GM23338 (cell line): ENCODE results near the gene SYNCRIP. TPM values are rescaled to one million over a fixed set of nuclear protein-coding genes. Genes with fewer than 3 reads are reported as not detected.

Experiments used
- ATAC-seq: fragments of 200-7000 bp; cut with Tn5 transposase; 3 replicates; pipeline ENCODE4 v1.9.1; 2020
- DNase-seq: peaks from one replicate; pipeline ENCODE4 v3.0.0-alpha.2; 2015; ENCODE audit warnings: low spot score
- H2AFZ ChIP-seq: fragments of 200-600 bp; sonication (generic); 2 replicates; pipeline ENCODE4 v1.8.0; 2016; ENCODE audit warnings: antibody characterized with exemption, mild to moderate bottlenecking, moderate library complexity
- H3F3A ChIP-seq: fragments of 200-600 bp; sonication (generic); replicated peaks from 2 replicates; pipeline ENCODE4 v1.8.0; 2017; ENCODE audit warnings: antibody characterized with exemption, mixed run types, low read depth
- H3K27ac ChIP-seq: fragments of 200-600 bp; sonication (generic); 2 replicates; pipeline ENCODE4 v1.6.1; 2016; ENCODE audit warnings: low read depth
- H3K27me3 ChIP-seq: fragments of 200-600 bp; sonication (generic); 2 replicates; pipeline ENCODE4 v1.8.0; 2016; ENCODE audit warnings: mild to moderate bottlenecking, mixed run types, moderate library complexity; ENCODE audit not compliant: insufficient read depth
- H3K36me3 ChIP-seq: fragments of 200-600 bp; sonication (generic); 2 replicates; pipeline ENCODE4 v1.8.0; 2016; ENCODE audit warnings: mild to moderate bottlenecking; ENCODE audit not compliant: insufficient read depth
- H3K4me1 ChIP-seq: fragments of 200-600 bp; sonication (generic); 2 replicates; pipeline ENCODE4 v1.8.0; 2016; ENCODE audit warnings: mild to moderate bottlenecking, moderate library complexity; ENCODE audit not compliant: insufficient read depth
- H3K4me2 ChIP-seq: fragments of 200-600 bp; sonication (generic); 2 replicates; pipeline ENCODE4 v1.7.1; 2017; ENCODE audit warnings: mixed run types
- H3K4me3 ChIP-seq: fragments of 200-600 bp; sonication (generic); 2 replicates; pipeline ENCODE4 v1.6.1; 2016; ENCODE audit warnings: mixed run types
- H3K79me2 ChIP-seq: fragments of 200-600 bp; sonication (generic); replicated peaks from 2 replicates; pipeline ENCODE4 v1.8.0; 2017; ENCODE audit warnings: mild to moderate bottlenecking; ENCODE audit not compliant: insufficient read depth
- H3K9me2 ChIP-seq: fragments of 200-600 bp; sonication (generic); 2 replicates; pipeline ENCODE4 v1.8.0; 2017; ENCODE audit not compliant: insufficient read depth
- H4K20me1 ChIP-seq: fragments of 200-600 bp; sonication (generic); replicated peaks from 2 replicates; pipeline ENCODE4 v1.8.0; 2017; ENCODE audit warnings: mild to moderate bottlenecking; ENCODE audit not compliant: insufficient read depth
- H3K27ac Mint-ChIP-seq: 2 replicates; pipeline ENCODE4 v1.8.0; 2020; ENCODE audit warnings: inconsistent platforms, mild to moderate bottlenecking, moderate library complexity, mixed read lengths
- H3K27me3 Mint-ChIP-seq: 3 replicates; pipeline ENCODE4 v1.8.0; 2022; ENCODE audit warnings: low read depth, mild to moderate bottlenecking, moderate library complexity, mixed read lengths, inconsistent platforms; ENCODE audit not compliant: insufficient read depth, poor library complexity
- H3K36me3 Mint-ChIP-seq: 3 replicates; pipeline ENCODE4 v1.8.0; 2021; ENCODE audit warnings: low read depth, mild to moderate bottlenecking, inconsistent platforms, moderate library complexity, mixed read lengths
- H3K4me1 Mint-ChIP-seq: 3 replicates; pipeline ENCODE4 v1.8.0; 2020; ENCODE audit warnings: mild to moderate bottlenecking, inconsistent platforms, mixed read lengths
- H3K4me3 Mint-ChIP-seq: 3 replicates; pipeline ENCODE4 v1.8.0; 2021; ENCODE audit warnings: moderate library complexity, mild to moderate bottlenecking, inconsistent platforms, mixed read lengths
- H3K9me3 Mint-ChIP-seq: 3 replicates; pipeline ENCODE4 v1.8.0; 2020; ENCODE audit warnings: moderate library complexity, mild to moderate bottlenecking, inconsistent platforms, mixed read lengths
- CTCF ChIP-seq, 2 experiments: fragments of 200-600 bp in 1 of 2; sonication (generic) in 1 of 2; conservative IDR thresholded peaks; 2 replicates each; pipeline versions ENCODE4 v1.5.1 to v1.6.1; 2016 to 2017; ENCODE audit warnings: antibody characterized with exemption in 2 of 2, low read depth in 2 of 2, mild to moderate bottlenecking in 2 of 2, moderate library complexity in 1 of 2
- ETS1 ChIP-seq: IDR thresholded peaks from 2 replicates; pipeline ENCODE4 v1.6.1; 2016; ENCODE audit warnings: antibody characterized with exemption
- EZH2 ChIP-seq: fragments of 200-600 bp; sonication (generic); IDR thresholded peaks from one replicate; pipeline ENCODE4 v1.8.0; 2017; ENCODE audit warnings: antibody characterized with exemption, mild to moderate bottlenecking, low read depth; ENCODE audit not compliant: unreplicated experiment
- EZH2phosphoT487 ChIP-seq: fragments of 200-600 bp; sonication (generic); IDR thresholded peaks from one replicate; pipeline ENCODE4 v1.8.1; 2018; ENCODE audit warnings: antibody characterized with exemption; ENCODE audit not compliant: unreplicated experiment
- JUNB ChIP-seq: IDR thresholded peaks from one replicate; pipeline ENCODE4 v1.6.1; 2016; ENCODE audit warnings: antibody characterized with exemption; ENCODE audit not compliant: unreplicated experiment
- NANOG ChIP-seq: IDR thresholded peaks from 2 replicates; pipeline ENCODE4 v1.6.1; 2016; ENCODE audit warnings: antibody characterized with exemption, borderline replicate concordance
- POLR2AphosphoS5 ChIP-seq: IDR thresholded peaks from 2 replicates; pipeline ENCODE4 v1.6.1; 2016; ENCODE audit warnings: antibody characterized with exemption, low read depth
- STAT1 ChIP-seq: IDR thresholded peaks from one replicate; pipeline ENCODE4 v1.6.1; 2016; ENCODE audit warnings: antibody characterized with exemption; ENCODE audit not compliant: unreplicated experiment
- ZNF331 ChIP-seq: fragments of 250-450 bp; sonication (Bioruptor Pico); IDR thresholded peaks from 2 replicates; pipeline ENCODE4 v1.5.0; 2020; ENCODE audit warnings: low read depth, mild to moderate bottlenecking, moderate library complexity
- polyA plus RNA-seq: library from polyadenylated mRNA; unstranded; fragments of >200 nt; fragmentation: Nextera tagmentation; extraction: Ambion mirVana; gene quantifications from 2 replicates; pipeline ENCODE4 v1.2.1, GENCODE V29; 2016
- total RNA-seq: library from RNA; depleted of rRNA; stranded (reverse); fragments of >200 nt; shearing (Covaris generic); gene quantifications from 2 replicates; pipeline ENCODE4 v1.2.3, GENCODE V29; 2014
- TF ChIP-seq, protein P1 (sequence below): fragments of 250-450 bp; sonication (Bioruptor Pico); IDR thresholded peaks from 2 replicates; pipeline ENCODE4 v1.5.0; 2020; ENCODE audit warnings: mild to moderate bottlenecking, moderate library complexity

The SYNCRIP gene
- total and polyA plus RNA-seq, 2 experiments from 2014 or later: 163 to 164 TPM

- Histone ChIP-seq H3K9me2 (no peaks in the 10 kb centered on the region), H3K27me3 (no peaks in the 10 kb centered on the region), H3F3A (no peaks in the 10 kb centered on the region), H2AFZ (no peak overlapping the region), H3K4me3 (no peak overlapping the region), H3K4me2 (no peak overlapping the region), H3K4me1 (no peaks in the 10 kb centered on the region), H3K27ac (no peak overlapping the region), H3K79me2 (peaks cover 9% of the 10 kb centered on the region), H4K20me1 (no peaks in the 10 kb centered on the region), H3K36me3 (0 out of 2 replicates have a peak, but pooled peaks cover 7% of the 10 kb centered on the region)
- peaks cover 9% of the 10 kb centered on the region; the same call in 2 of the 3 replicates for H3K9me3 Mint-ChIP-seq
- H3K36me3 Mint-ChIP-seq: peaks cover 10% of the 10 kb centered on the region
- H3K27me3 Mint-ChIP-seq: no peaks in the 10 kb centered on the region
- no peak overlapping the region for H3K27ac Mint-ChIP-seq
- no peak overlapping the region for H3K4me3 Mint-ChIP-seq
- TF ChIP-seq JUNB (no peak), EZH2phosphoT487 (no peak), POLR2AphosphoS5 (no peak)
- TF ChIP-seq, protein P1, sequence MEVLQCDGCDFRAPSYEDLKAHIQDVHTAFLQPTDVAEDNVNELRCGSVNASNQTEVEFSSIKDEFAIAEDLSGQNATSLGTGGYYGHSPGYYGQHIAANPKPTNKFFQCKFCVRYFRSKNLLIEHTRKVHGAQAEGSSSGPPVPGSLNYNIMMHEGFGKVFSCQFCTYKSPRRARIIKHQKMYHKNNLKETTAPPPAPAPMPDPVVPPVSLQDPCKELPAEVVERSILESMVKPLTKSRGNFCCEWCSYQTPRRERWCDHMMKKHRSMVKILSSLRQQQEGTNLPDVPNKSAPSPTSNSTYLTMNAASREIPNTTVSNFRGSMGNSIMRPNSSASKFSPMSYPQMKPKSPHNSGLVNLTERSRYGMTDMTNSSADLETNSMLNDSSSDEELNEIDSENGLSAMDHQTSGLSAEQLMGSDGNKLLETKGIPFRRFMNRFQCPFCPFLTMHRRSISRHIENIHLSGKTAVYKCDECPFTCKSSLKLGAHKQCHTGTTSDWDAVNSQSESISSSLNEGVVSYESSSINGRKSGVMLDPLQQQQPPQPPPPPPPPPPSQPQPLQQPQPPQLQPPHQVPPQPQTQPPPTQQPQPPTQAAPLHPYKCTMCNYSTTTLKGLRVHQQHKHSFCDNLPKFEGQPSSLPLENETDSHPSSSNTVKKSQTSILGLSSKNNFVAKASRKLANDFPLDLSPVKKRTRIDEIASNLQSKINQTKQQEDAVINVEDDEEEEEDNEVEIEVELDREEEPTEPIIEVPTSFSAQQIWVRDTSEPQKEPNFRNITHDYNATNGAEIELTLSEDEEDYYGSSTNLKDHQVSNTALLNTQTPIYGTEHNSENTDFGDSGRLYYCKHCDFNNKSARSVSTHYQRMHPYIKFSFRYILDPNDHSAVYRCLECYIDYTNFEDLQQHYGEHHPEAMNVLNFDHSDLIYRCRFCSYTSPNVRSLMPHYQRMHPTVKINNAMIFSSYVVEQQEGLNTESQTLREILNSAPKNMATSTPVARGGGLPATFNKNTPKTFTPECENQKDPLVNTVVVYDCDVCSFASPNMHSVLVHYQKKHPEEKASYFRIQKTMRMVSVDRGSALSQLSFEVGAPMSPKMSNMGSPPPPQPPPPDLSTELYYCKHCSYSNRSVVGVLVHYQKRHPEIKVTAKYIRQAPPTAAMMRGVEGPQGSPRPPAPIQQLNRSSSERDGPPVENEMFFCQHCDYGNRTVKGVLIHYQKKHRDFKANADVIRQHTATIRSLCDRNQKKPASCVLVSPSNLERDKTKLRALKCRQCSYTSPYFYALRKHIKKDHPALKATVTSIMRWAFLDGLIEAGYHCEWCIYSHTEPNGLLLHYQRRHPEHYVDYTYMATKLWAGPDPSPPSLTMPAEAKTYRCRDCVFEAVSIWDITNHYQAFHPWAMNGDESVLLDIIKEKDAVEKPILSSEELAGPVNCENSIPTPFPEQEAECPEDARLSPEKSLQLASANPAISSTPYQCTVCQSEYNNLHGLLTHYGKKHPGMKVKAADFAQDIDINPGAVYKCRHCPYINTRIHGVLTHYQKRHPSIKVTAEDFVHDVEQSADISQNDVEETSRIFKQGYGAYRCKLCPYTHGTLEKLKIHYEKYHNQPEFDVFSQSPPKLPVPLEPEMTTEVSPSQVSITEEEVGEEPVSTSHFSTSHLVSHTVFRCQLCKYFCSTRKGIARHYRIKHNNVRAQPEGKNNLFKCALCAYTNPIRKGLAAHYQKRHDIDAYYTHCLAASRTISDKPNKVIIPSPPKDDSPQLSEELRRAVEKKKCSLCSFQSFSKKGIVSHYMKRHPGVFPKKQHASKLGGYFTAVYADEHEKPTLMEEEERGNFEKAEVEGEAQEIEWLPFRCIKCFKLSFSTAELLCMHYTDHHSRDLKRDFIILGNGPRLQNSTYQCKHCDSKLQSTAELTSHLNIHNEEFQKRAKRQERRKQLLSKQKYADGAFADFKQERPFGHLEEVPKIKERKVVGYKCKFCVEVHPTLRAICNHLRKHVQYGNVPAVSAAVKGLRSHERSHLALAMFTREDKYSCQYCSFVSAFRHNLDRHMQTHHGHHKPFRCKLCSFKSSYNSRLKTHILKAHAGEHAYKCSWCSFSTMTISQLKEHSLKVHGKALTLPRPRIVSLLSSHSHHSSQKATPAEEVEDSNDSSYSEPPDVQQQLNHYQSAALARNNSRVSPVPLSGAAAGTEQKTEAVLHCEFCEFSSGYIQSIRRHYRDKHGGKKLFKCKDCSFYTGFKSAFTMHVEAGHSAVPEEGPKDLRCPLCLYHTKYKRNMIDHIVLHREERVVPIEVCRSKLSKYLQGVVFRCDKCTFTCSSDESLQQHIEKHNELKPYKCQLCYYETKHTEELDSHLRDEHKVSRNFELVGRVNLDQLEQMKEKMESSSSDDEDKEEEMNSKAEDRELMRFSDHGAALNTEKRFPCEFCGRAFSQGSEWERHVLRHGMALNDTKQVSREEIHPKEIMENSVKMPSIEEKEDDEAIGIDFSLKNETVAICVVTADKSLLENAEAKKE: no peak
- DNase-seq: no peak
- ATAC-seq: no peak
- H3K4me1 Mint-ChIP-seq: no peaks in the 10 kb centered on the region
Observed at GRCh38 chr6:85685713-85686112, 43.0 kb upstream of the SYNCRIP start.

GRCh38 chr6:85684809-85685171, 42.1 kb upstream of the SYNCRIP start:
- DNase-seq (no peak), ATAC-seq (no peak)
- Mint-ChIP-seq H3K9me3 (peaks cover 9% of the 10 kb centered on the region; the same call in 2 of the 3 replicates), H3K4me3 (no peak overlapping the region), H3K27ac (no peak overlapping the region), H3K36me3 (peaks cover 10% of the 10 kb centered on the region), H3K4me1 (peaks cover 6% of the 10 kb centered on the region), H3K27me3 (no peaks in the 10 kb centered on the region)
- Histone ChIP-seq H3K4me2 (no peak overlapping the region), H3F3A (peaks cover under 1% of the 10 kb centered on the region; the same call in 1 of the 2 replicates), H3K9me2 (no peaks in the 10 kb centered on the region), H3K4me1 (peaks cover 7% of the 10 kb centered on the region; the same call in 1 of the 2 replicates), H3K4me3 (no peak overlapping the region), H3K27ac (no peak overlapping the region), H3K79me2 (peaks cover 17% of the 10 kb centered on the region), H4K20me1 (no peaks in the 10 kb centered on the region), H2AFZ (no peak overlapping the region), H3K27me3 (no peaks in the 10 kb centered on the region), H3K36me3 (0 out of 2 replicates have a peak, but pooled peaks cover 7% of the 10 kb centered on the region)
- TF ChIP-seq ZNF331: no peak
- TF ChIP-seq STAT1: no peak
- TF ChIP-seq NANOG: no peak
- no peak for TF ChIP-seq EZH2
- TF ChIP-seq POLR2AphosphoS5: no peak
- TF ChIP-seq EZH2phosphoT487: no peak
- TF ChIP-seq ETS1: no peak
- no peak for TF ChIP-seq JUNB
- TF ChIP-seq CTCF (conservative IDR thresholded peaks at IDR 0.05; ENCODE audit: low read depth in 2 of 2): no peak
